ENCODE measurements around the gene EFS. TPM values are rescaled to one million over a fixed set of nuclear protein-coding genes. Genes with fewer than 3 reads are reported as not detected.

EFS gene
- total and polyA plus RNA-seq, 2 of the 8 experiments (the other 6 are each of a cell fraction or from before 2014, with no cell fraction given) = 27.8 to 28.6 TPM

DNA sequence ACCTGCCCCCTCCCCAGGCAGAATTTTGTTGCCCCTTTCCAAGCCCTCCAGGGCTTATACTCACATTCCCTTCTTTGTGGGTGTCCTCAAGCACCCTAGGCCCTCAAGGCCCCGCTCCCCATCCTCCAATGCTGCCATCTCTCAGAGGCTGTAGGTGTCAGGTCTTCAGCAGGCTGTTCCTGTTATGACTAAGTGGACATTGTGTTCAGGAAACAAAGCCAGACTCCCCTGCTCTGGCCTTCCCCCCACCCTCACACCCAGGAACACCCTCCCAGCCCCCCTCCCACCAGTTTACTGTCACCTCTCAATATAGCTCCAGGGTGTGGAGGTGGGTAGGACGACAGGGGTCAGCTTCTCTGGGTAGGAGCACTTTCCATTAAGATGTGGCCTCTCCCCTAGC is 44.5 kb upstream of the EFS start:
- H3K9ac ChIP-seq (replicated peaks in 1 of 4; ENCODE audit: extremely low read depth in 1 of 4, low read depth in 3 of 4, low read length in 3 of 4) = no peak overlapping the region
- no peaks in the 10 kb centered on the region; a peak in 1 of 7 replicates for H3K4me1 ChIP-seq (replicated peaks in 1 of 4; ENCODE audit: control insufficient read depth in 3 of 4, insufficient read depth in 4 of 4, low read length in 3 of 4)
- no peak overlapping the region for H2AFZ ChIP-seq (ENCODE audit: low read length)
- TF ChIP-seq NRF1 (IDR thresholded peaks at IDR 0.05; ENCODE audit: low read depth, low read length) (no peak), POLR2A (IDR thresholded peaks at IDR 0.05; ENCODE audit: control extremely low read depth in 1 of 2, low read depth in 2 of 2, low read length in 2 of 2) (no peak), POLR2AphosphoS5 (IDR thresholded peaks at IDR 0.05; ENCODE audit: low read depth, low read length) (no peak), CHD2 (IDR thresholded peaks at IDR 0.05; ENCODE audit: low read length) (no peak), HDAC2 (IDR thresholded peaks at IDR 0.05; ENCODE audit: borderline replicate concordance in 1 of 2, low read depth in 2 of 2, low read length in 2 of 2) (no peak), RFX5 (IDR thresholded peaks at IDR 0.05; ENCODE audit: borderline replicate concordance, low read depth, low read length) (no peak), NANOG (IDR thresholded peaks at IDR 0.05; ENCODE audit: insufficient read depth, low read depth, low read length, poor library complexity, severe bottlenecking) (no peak), BACH1 (IDR thresholded peaks at IDR 0.05; ENCODE audit: low read length) (no peak), HDAC6 (IDR thresholded peaks at IDR 0.05; ENCODE audit: low read depth, low read length) (no peak), POU5F1 (IDR thresholded peaks at IDR 0.05; ENCODE audit: low read depth, low read length) (no peak), CEBPB (IDR thresholded peaks at IDR 0.05; ENCODE audit: low read depth, low read length) (no peak), SRF (IDR thresholded peaks at IDR 0.05; ENCODE audit: low read depth, low read length) (no peak)
- no peaks in the 10 kb centered on the region for H3K23me2 ChIP-seq (ENCODE audit: low read depth, low read length)
- H3K56ac ChIP-seq (replicated peaks; ENCODE audit: insufficient read length, low read depth, low read length) = no peak overlapping the region
- H3K79me2 ChIP-seq (ENCODE audit: control insufficient read depth in 1 of 2, insufficient read depth in 2 of 2, low read length in 2 of 2) = no peaks in the 10 kb centered on the region
- no peak overlapping the region for H4K8ac ChIP-seq (ENCODE audit: extremely low read depth, insufficient read depth, low read length)
- H4K5ac ChIP-seq (ENCODE audit: insufficient read length, low read depth, low read length) = no peak overlapping the region
- H3K18ac ChIP-seq (ENCODE audit: extremely low read depth, low read length) = no peak overlapping the region
- H3K36me3 ChIP-seq (ENCODE audit: control insufficient read depth in 2 of 4, insufficient read depth in 4 of 4, low read length in 3 of 4) = no peaks in the 10 kb centered on the region
- no peak overlapping the region for H3K4ac ChIP-seq (replicated peaks; ENCODE audit: insufficient read length, low read depth, low read length)
- H2AK5ac ChIP-seq (ENCODE audit: low read depth, low read length) = no peak overlapping the region
- no peaks in the 10 kb centered on the region; a peak in 3 of 7 replicates for H3K27me3 ChIP-seq (replicated peaks in 1 of 4; ENCODE audit: control insufficient read depth in 3 of 4, extremely low read depth in 1 of 4, insufficient read depth in 3 of 4, low read length in 3 of 4)
- H4K91ac ChIP-seq (replicated peaks; ENCODE audit: insufficient read length, low read length) = no peak overlapping the region
- FAIRE-seq (no peak), DNase-seq (ENCODE audit: low read depth in 1 of 2, low spot score in 2 of 2) (no peak)
- no peak overlapping the region for H3K23ac ChIP-seq (ENCODE audit: insufficient read length)
- H2BK5ac ChIP-seq (ENCODE audit: low read depth, low read length) = no peak overlapping the region
- H3K4me3 ChIP-seq (ENCODE audit: extremely low read depth in 1 of 4, insufficient read depth in 2 of 4, low read depth in 3 of 4, low read length in 4 of 4) = no peak overlapping the region
- no peak overlapping the region for H2BK20ac ChIP-seq (ENCODE audit: low read length)
- ChIA-PET POLR2A (ENCODE audit: partially characterized antibody) (interaction anchor here (1.4 to 1.5 kb wide), 2 partner anchors 15 to 83 kb away, joined by 4 read pairs; no protein-coding TSS in a partner anchor), CTCF (ENCODE audit: partially characterized antibody) (interaction anchor here (1.0 to 2.4 kb wide), 4 partner anchors 11 to 29 kb away, joined by 3 to 6 read pairs (median 5); no protein-coding TSS in a partner anchor)
- H3K27ac ChIP-seq (ENCODE audit: low read depth, low read length) = no peak overlapping the region
- no peaks in the 10 kb centered on the region for H3K79me1 ChIP-seq (ENCODE audit: low read depth, low read length)
- H3K4me2 ChIP-seq (ENCODE audit: insufficient read depth in 1 of 2, low read depth in 2 of 2, low read length in 2 of 2) = no peak overlapping the region
- H2BK12ac ChIP-seq (ENCODE audit: low read depth, low read length) = no peak overlapping the region
- H2BK15ac ChIP-seq (ENCODE audit: low read length) = no peak overlapping the region
- H3K14ac ChIP-seq (ENCODE audit: insufficient read length) = no peak overlapping the region
- 85% methylated on average over 2 of the region's 2 CpGs; no CpG with 5 or more reads in 1 of the 2 experiments for WGBS, 2 experiments (ENCODE audit: extremely low coverage in 1 of 2, insufficient coverage in 1 of 2, insufficient read length in 1 of 2, insufficient replicate concordance in 2 of 2, low coverage in 1 of 2, low lambda C conversion rate in 2 of 2, missing lambda C conversion rate in 1 of 2)
- H2BK120ac ChIP-seq (replicated peaks; ENCODE audit: low read depth, low read length) = no peak overlapping the region
- H4K20me1 ChIP-seq (replicated peaks in 1 of 2; ENCODE audit: control insufficient read depth in 1 of 2, insufficient read depth in 2 of 2, low read length in 2 of 2) = no peaks in the 10 kb centered on the region
- no peaks in the 10 kb centered on the region for H3K9me3 ChIP-seq (ENCODE audit: insufficient read depth in 2 of 2, low read depth in 1 of 2, low read length in 1 of 2)
